Activated CD8-positive, alpha-beta memory T cell treated with anti-CD3 and anti-CD28 coated beads for 24 hours (primary cell): ENCODE data around the gene ACOX1.
A peak's percentile ranks its signal among the peaks of the same experiment; 100 is the strongest.

Experiments
- DNase-seq: peaks from one replicate; pipeline ENCODE4 v3.0.0-alpha.2; 2020

Gene ACOX1

GRCh38 chr17:76008208-76008607 is 29.2 kb upstream of the ACOX1 start:
- DNase-seq, result no peak

GRCh38 chr17:76007850-76008165 is 28.8 kb upstream of the ACOX1 start:
- DNase-seq, result no peak

GRCh38 chr17:76007131-76007849 is 28.3 kb upstream of the ACOX1 start:
- no peak for DNase-seq

GRCh38 chr17:76005263-76006149 is 26.5 kb upstream of the ACOX1 start:
- peak; percentile 94 for DNase-seq

GRCh38 chr17:76004750-76005262 is 25.8 kb upstream of the ACOX1 start:
- no peak for DNase-seq

GRCh38 chr17:76003915-76004314 is 24.9 kb upstream of the ACOX1 start:
- DNase-seq, result no peak

GRCh38 chr17:76002100-76002499 is 23.1 kb upstream of the ACOX1 start:
- no peak for DNase-seq

- no peak for DNase-seq
Observed at GRCh38 chr17:76000755-76001521, 22.0 kb upstream of the ACOX1 start, which contains the start of gene CDK3. TSS of gene CDK3 (plus strand) at chr17:76000855. CDS start at chr17:76001426, 571 bp downstream.

- DNase-seq, result peak; percentile 84
Observed at GRCh38 chr17:76000016-76000754, 21.2 kb upstream of the ACOX1 start.

- DNase-seq, result no peak
Observed at GRCh38 chr17:75998327-75998795, 19.4 kb upstream of the ACOX1 start.

GRCh38 chr17:75996665-75997590 is 18.0 kb upstream of the ACOX1 start:
- no peak for DNase-seq

GRCh38 chr17:75995385-75995925 is 16.5 kb upstream of the ACOX1 start:
- no peak for DNase-seq

GRCh38 chr17:75994802-75995370 is 15.9 kb upstream of the ACOX1 start:
- DNase-seq, result no peak

GRCh38 chr17:75991396-75991795 is 12.4 kb upstream of the ACOX1 start:
- DNase-seq, result no peak

GRCh38 chr17:75987041-75987440 is 8.1 kb upstream of the ACOX1 start:
- DNase-seq, result no peak

GRCh38 chr17:75985986-75986385 is 7.0 kb upstream of the ACOX1 start:
- DNase-seq, result no peak

- DNase-seq, result no peak
Observed at GRCh38 chr17:75983501-75984181, 4.7 kb upstream of the ACOX1 start.

- DNase-seq, result no peak
Observed at GRCh38 chr17:75981019-75981615, 2.2 kb upstream of the ACOX1 start.
